Measurements from ENCODE around the gene CDK4. TPM values are rescaled to one million over a fixed set of nuclear protein-coding genes. Genes with fewer than 3 reads are reported as not detected.

Gene CDK4
- total RNA-seq, 1 experiment from 2014 or later, result 218 TPM

DNA sequence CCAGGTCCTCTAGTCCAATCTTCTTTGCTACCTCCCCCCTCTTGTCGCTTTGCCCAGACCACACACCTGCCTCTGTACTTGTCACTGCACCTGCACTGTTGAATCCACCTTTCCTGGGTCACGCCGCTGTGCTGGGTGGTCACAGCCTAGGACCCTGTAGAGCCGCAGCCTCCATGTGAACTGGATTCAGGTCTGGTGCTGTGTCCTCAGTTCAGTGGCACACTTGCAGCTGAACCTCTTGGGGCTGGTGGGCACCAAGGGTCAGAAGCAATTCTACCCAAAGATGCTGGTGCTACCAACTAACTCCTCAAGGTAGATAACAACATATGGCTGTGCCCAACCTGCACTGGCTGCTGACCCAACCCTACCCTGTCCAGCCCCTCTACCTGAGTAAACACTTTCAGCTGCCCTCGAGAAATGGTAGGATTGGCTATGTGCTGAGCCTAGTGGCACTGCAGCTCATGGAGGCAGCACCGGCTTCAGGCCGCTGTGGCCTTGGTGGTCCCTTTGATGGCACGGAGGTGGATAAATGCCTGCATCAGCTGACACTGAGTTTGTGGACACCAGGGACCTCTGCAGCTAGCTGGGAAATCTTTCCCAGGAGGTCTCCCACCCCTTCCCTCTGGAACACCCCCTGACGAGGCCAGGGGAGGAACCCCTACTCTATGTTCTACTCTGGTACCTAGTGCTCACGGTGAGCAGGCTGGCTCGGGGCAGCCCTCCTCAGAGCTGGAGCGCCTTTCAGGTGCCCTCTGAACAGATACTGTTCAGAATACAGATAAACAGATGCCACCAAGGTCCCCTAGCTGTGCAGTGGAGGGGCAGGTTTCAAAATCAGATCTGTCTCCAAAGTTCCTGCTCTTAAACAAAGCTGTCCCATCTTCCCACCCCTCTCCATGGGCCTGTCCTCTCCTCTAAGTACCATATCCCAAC, 27.8 kb downstream of the CDK4 start:
- Mint-ChIP-seq H3K27me3 (ENCODE audit: low read depth) (peaks cover 60% of the 10 kb centered on the region), H3K4me1 (peaks cover 12 to 17% of the 10 kb centered on the region in 2 experiments), H3K9me3 (no peaks in the 10 kb centered on the region; a peak in 1 of 5 replicates), H3K4me3 (no peak overlapping the region; a peak in 1 of 5 replicates), H3K27ac (no peak overlapping the region), H3K36me3 (ENCODE audit: insufficient read depth in 1 of 3, low read depth in 3 of 3) (peaks cover 6 to 22% (median 9%) of the 10 kb centered on the region in 3 experiments)
- WGBS (ENCODE audit: extremely low coverage, insufficient read length, low lambda C conversion rate), result no CpG with 5 or more reads among the region's 12 CpGs
- Histone ChIP-seq H2BK15ac (ENCODE audit: low read depth, low read length) (no peak overlapping the region), H3K23ac (ENCODE audit: insufficient read length, low read depth, low read length) (no peak overlapping the region), H4K20me1 (ENCODE audit: control insufficient read depth, insufficient read depth, insufficient read length) (no peaks in the 10 kb centered on the region), H2BK20ac (ENCODE audit: low read depth, low read length, poor library complexity, severe bottlenecking) (no peak overlapping the region), H3K4ac (ENCODE audit: low read depth, low read length) (no peak overlapping the region), H3K27me3 (ENCODE audit: insufficient read depth, low read length) (peaks cover 19% of the 10 kb centered on the region; the same call in 1 of the 2 replicates), H4K91ac (ENCODE audit: insufficient read length, low read depth, low read length) (no peak overlapping the region), H3K4me1 (ENCODE audit: insufficient read depth, low read length) (no peaks in the 10 kb centered on the region; the same call in 1 of the 2 replicates), H2BK5ac (ENCODE audit: insufficient read length, low read length) (no peak overlapping the region), H3K23me2 (ENCODE audit: insufficient read length, low read depth, low read length, poor library complexity, severe bottlenecking) (peaks cover 14% of the 10 kb centered on the region), H4K5ac (ENCODE audit: insufficient read length, low read depth, low read length) (no peak overlapping the region), H2BK12ac (ENCODE audit: insufficient read length, low read depth, low read length) (no peak overlapping the region), H3K56ac (ENCODE audit: insufficient read length, low read depth, low read length) (no peak overlapping the region), H3K79me2 (ENCODE audit: insufficient read depth, low read length) (no peaks in the 10 kb centered on the region), H3K9ac (ENCODE audit: extremely low read depth, insufficient read length, low read length) (no peak overlapping the region), H4K8ac (replicated peaks; ENCODE audit: insufficient read length, low read depth, low read length) (no peak overlapping the region), H2BK120ac (ENCODE audit: low read depth, low read length, poor library complexity, severe bottlenecking) (no peak overlapping the region), H3K4me2 (ENCODE audit: insufficient read depth, insufficient read length, low read length) (no peak overlapping the region), H2AFZ (ENCODE audit: low read length) (no peak overlapping the region), H3K79me1 (ENCODE audit: insufficient read depth, low read depth, low read length, poor library complexity, severe bottlenecking) (no peaks in the 10 kb centered on the region), H2AK5ac (ENCODE audit: insufficient read length, low read length) (no peak overlapping the region), H3T11ph (ENCODE audit: low read length) (no peak overlapping the region), H3K14ac (ENCODE audit: insufficient read depth, low read length) (no peak overlapping the region; the same call in 1 of the 2 replicates), H3K18ac (ENCODE audit: insufficient read length, low read depth, low read length) (no peak overlapping the region), H3K27ac (ENCODE audit: insufficient read length, low read depth, low read length) (no peak overlapping the region), H3K9me3 (ENCODE audit: control insufficient read depth, low read depth, low read length) (no peaks in the 10 kb centered on the region)
- DNase-seq, result no peak
- TF ChIP-seq, protein P1, sequence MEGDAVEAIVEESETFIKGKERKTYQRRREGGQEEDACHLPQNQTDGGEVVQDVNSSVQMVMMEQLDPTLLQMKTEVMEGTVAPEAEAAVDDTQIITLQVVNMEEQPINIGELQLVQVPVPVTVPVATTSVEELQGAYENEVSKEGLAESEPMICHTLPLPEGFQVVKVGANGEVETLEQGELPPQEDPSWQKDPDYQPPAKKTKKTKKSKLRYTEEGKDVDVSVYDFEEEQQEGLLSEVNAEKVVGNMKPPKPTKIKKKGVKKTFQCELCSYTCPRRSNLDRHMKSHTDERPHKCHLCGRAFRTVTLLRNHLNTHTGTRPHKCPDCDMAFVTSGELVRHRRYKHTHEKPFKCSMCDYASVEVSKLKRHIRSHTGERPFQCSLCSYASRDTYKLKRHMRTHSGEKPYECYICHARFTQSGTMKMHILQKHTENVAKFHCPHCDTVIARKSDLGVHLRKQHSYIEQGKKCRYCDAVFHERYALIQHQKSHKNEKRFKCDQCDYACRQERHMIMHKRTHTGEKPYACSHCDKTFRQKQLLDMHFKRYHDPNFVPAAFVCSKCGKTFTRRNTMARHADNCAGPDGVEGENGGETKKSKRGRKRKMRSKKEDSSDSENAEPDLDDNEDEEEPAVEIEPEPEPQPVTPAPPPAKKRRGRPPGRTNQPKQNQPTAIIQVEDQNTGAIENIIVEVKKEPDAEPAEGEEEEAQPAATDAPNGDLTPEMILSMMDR (conservative IDR thresholded peaks at IDR 0.05), result no peak

Data from H9 (cell line).